H1 (cell line): Measurements from ENCODE around the gene ADIPOR2. TPM values are rescaled to one million over a fixed set of nuclear protein-coding genes. Genes with fewer than 3 reads are reported as not detected.

Experiments
- CTCF ChIA-PET: fragments of 300-600 bp; sonication (Branson Sonifier 250); formaldehyde crosslinking; loops from one replicate; lab custom pipeline; 2021; ENCODE audit not compliant: partially characterized antibody; lab: Charles Lee
- POLR2A ChIA-PET: fragments of 300-600 bp; sonication (Branson Sonifier 250); formaldehyde crosslinking; loops from one replicate; lab custom pipeline; 2021; ENCODE audit warnings: inconsistent platforms; ENCODE audit not compliant: partially characterized antibody; lab: Charles Lee
- DNase-seq, 2 experiments: peaks; one replicate each; pipeline versions ENCODE4 v3.0.0 to v3.0.0-alpha.2; 2010 to 2022; ENCODE audit warnings: low spot score in 2 of 2, low read depth in 1 of 2, mixed read lengths in 1 of 2
- FAIRE-seq: peaks from 2 replicates; lab custom pipeline; 2011; peaks lifted over from hg19 to GRCh38; lab: Jason Lieb, UNC
- H2AFZ ChIP-seq: 2 replicates; pipeline ENCODE4 v1.8.1; 2012; ENCODE audit warnings: low read length, inconsistent platforms
- H2AK5ac ChIP-seq: 2 replicates; pipeline ENCODE4 v1.6.1; 2013; ENCODE audit warnings: low read depth, low read length
- H2BK120ac ChIP-seq: replicated peaks from 2 replicates; pipeline ENCODE3; 2013; ENCODE audit warnings: low read depth, low read length, inconsistent platforms
- H2BK12ac ChIP-seq: 2 replicates; pipeline ENCODE4 v1.6.1; 2013; ENCODE audit warnings: low read depth, low read length
- H2BK15ac ChIP-seq: 2 replicates; pipeline ENCODE4 v1.6.1; 2013; ENCODE audit warnings: low read length
- H2BK20ac ChIP-seq: 2 replicates; pipeline ENCODE4 v1.6.1; 2013; ENCODE audit warnings: low read length
- H2BK5ac ChIP-seq: 2 replicates; pipeline ENCODE4 v1.6.1; 2013; ENCODE audit warnings: low read depth, low read length
- H3K14ac ChIP-seq: 2 replicates; pipeline ENCODE4 v1.6.1; 2013; ENCODE audit warnings: inconsistent platforms; ENCODE audit not compliant: insufficient read length
- H3K18ac ChIP-seq: 2 replicates; pipeline ENCODE4 v1.6.1; 2013; ENCODE audit warnings: low read length; ENCODE audit errors: extremely low read depth
- H3K23ac ChIP-seq: 2 replicates; pipeline ENCODE4 v1.6.1; 2013; ENCODE audit warnings: inconsistent platforms; ENCODE audit not compliant: insufficient read length
- H3K23me2 ChIP-seq: 2 replicates; pipeline ENCODE4 v1.6.1; 2013; ENCODE audit warnings: low read depth, low read length
- H3K27ac ChIP-seq: 2 replicates; pipeline ENCODE4 v1.6.1; 2011; ENCODE audit warnings: low read depth, low read length, inconsistent platforms
- H3K27me3 ChIP-seq, 4 experiments: replicated peaks in 1 of 4; 1 replicate in 1 of 4; 2 replicates in 3 of 4; pipeline versions ENCODE4 v1.6.1 to v1.8.1; 2011 to 2013; ENCODE audit warnings: low read length in 3 of 4, mild to moderate bottlenecking in 3 of 4, inconsistent platforms in 2 of 4, mixed read lengths in 2 of 4, moderate library complexity in 1 of 4; ENCODE audit not compliant: control insufficient read depth in 3 of 4, insufficient read depth in 3 of 4; ENCODE audit errors: extremely low read depth in 1 of 4
- H3K36me3 ChIP-seq, 4 experiments: 2 replicates each; pipeline versions ENCODE4 v1.6.1 to v1.8.1; 2011 to 2013; ENCODE audit warnings: mild to moderate bottlenecking in 4 of 4, low read length in 3 of 4, moderate library complexity in 2 of 4, control low read depth in 1 of 4, inconsistent platforms in 1 of 4; ENCODE audit not compliant: insufficient read depth in 4 of 4, control insufficient read depth in 2 of 4
- H3K4ac ChIP-seq: replicated peaks from 2 replicates; pipeline ENCODE3; 2013; ENCODE audit warnings: low read length, low read depth, mixed read lengths, inconsistent platforms; ENCODE audit not compliant: insufficient read length
- H3K4me1 ChIP-seq, 4 experiments: replicated peaks in 1 of 4; 1 replicate in 1 of 4; 2 replicates in 3 of 4; pipeline versions ENCODE4 v1.6.1 to v1.8.1; 2011 to 2013; ENCODE audit warnings: low read length in 3 of 4, inconsistent platforms in 2 of 4, mixed read lengths in 1 of 4; ENCODE audit not compliant: insufficient read depth in 4 of 4, control insufficient read depth in 3 of 4
- H3K4me2 ChIP-seq, 2 experiments: 2 replicates each; pipeline versions ENCODE4 v1.6.1 to v1.8.1; 2011 to 2013; ENCODE audit warnings: low read depth in 2 of 2, low read length in 2 of 2, control low read depth in 1 of 2, inconsistent platforms in 1 of 2, mild to moderate bottlenecking in 1 of 2; ENCODE audit not compliant: insufficient read depth in 1 of 2
- H3K4me3 ChIP-seq, 4 experiments: fragments of 200-600, 300-600 bp in 1 of 4; sonication (generic), shearing (Covaris generic), sonication (Bioruptor Twin) in 1 of 4; 2 replicates each; pipeline versions ENCODE4 v1.5.1 to v1.8.1; 2011 to 2016; ENCODE audit warnings: low read length in 4 of 4, low read depth in 3 of 4, control low read depth in 2 of 4, inconsistent platforms in 2 of 4, mild to moderate bottlenecking in 2 of 4, mixed read lengths in 1 of 4, moderate library complexity in 1 of 4; ENCODE audit not compliant: insufficient read depth in 2 of 4; ENCODE audit errors: extremely low read depth in 1 of 4
- H3K56ac ChIP-seq: replicated peaks from 2 replicates; pipeline ENCODE3; 2013; ENCODE audit warnings: low read depth, mild to moderate bottlenecking, mixed read lengths, low read length, inconsistent platforms; ENCODE audit not compliant: insufficient read length
- H3K79me1 ChIP-seq: 2 replicates; pipeline ENCODE4 v1.6.1; 2013; ENCODE audit warnings: low read depth, low read length, control low read depth
- H3K79me2 ChIP-seq, 2 experiments: 2 replicates each; pipeline versions ENCODE4 v1.6.1 to v1.8.1; 2012 to 2013; ENCODE audit warnings: low read length in 2 of 2, mild to moderate bottlenecking in 2 of 2, inconsistent platforms in 1 of 2; ENCODE audit not compliant: insufficient read depth in 2 of 2, control insufficient read depth in 1 of 2
- H3K9ac ChIP-seq, 4 experiments: replicated peaks in 1 of 4; 1 replicate in 1 of 4; 2 replicates in 3 of 4; pipeline versions ENCODE4 v1.6.1 to v1.8.1; 2011 to 2013; ENCODE audit warnings: low read depth in 3 of 4, low read length in 3 of 4, control low read depth in 2 of 4, mild to moderate bottlenecking in 2 of 4, moderate library complexity in 2 of 4, inconsistent platforms in 1 of 4; ENCODE audit errors: extremely low read depth in 1 of 4
- H3K9me3 ChIP-seq, 2 experiments: 2 replicates each; pipeline versions ENCODE4 v1.6.1 to v1.8.1; 2012 to 2013; ENCODE audit warnings: mild to moderate bottlenecking in 2 of 2, moderate library complexity in 2 of 2, control low read depth in 1 of 2, inconsistent platforms in 1 of 2, low read depth in 1 of 2, low read length in 1 of 2, mixed read lengths in 1 of 2; ENCODE audit not compliant: insufficient read depth in 2 of 2
- H4K20me1 ChIP-seq, 2 experiments: replicated peaks in 1 of 2; 2 replicates each; pipeline versions ENCODE3 to v1.8.1; 2011 to 2013; ENCODE audit warnings: inconsistent platforms in 2 of 2, low read length in 2 of 2, mild to moderate bottlenecking in 1 of 2; ENCODE audit not compliant: insufficient read depth in 2 of 2, control insufficient read depth in 1 of 2
- H4K5ac ChIP-seq: 2 replicates; pipeline ENCODE4 v1.6.1; 2013; ENCODE audit warnings: low read length, low read depth, mixed read lengths, inconsistent platforms; ENCODE audit not compliant: insufficient read length
- H4K8ac ChIP-seq: 2 replicates; pipeline ENCODE4 v1.8.0; 2013; ENCODE audit warnings: mild to moderate bottlenecking, moderate library complexity, low read length, inconsistent platforms; ENCODE audit not compliant: insufficient read depth; ENCODE audit errors: extremely low read depth
- H4K91ac ChIP-seq: replicated peaks from 2 replicates; pipeline ENCODE3; 2013; ENCODE audit warnings: low read length, mixed read lengths, inconsistent platforms; ENCODE audit not compliant: insufficient read length
- CBX8 ChIP-seq: fragments of 300-800, 300-1000 bp; sonication (generic); IDR thresholded peaks from 2 replicates; pipeline ENCODE4 v1.7.1; 2016; ENCODE audit warnings: low read depth, low read length, borderline replicate concordance
- CTBP2 ChIP-seq: IDR thresholded peaks from 2 replicates; pipeline ENCODE4 v1.7.0; 2011; ENCODE audit warnings: borderline replicate concordance, mild to moderate bottlenecking, moderate library complexity, mixed read lengths, low read length; ENCODE audit not compliant: insufficient read depth, insufficient read length
- FOSL1 ChIP-seq: IDR thresholded peaks from 2 replicates; pipeline ENCODE4 v1.6.1; 2011; ENCODE audit warnings: mild to moderate bottlenecking, low read depth, low read length, moderate library complexity; ENCODE audit not compliant: insufficient read depth
- GTF2F1 ChIP-seq: IDR thresholded peaks from 2 replicates; pipeline ENCODE4 v1.6.1; 2012; ENCODE audit warnings: low read depth, low read length, improper control_type of control experiment, borderline replicate concordance
- RFX5 ChIP-seq: IDR thresholded peaks from 2 replicates; pipeline ENCODE4 v1.6.1; 2011; ENCODE audit warnings: low read depth, low read length, improper control_type of control experiment, borderline replicate concordance
- SP2 ChIP-seq: IDR thresholded peaks from 2 replicates; pipeline ENCODE4 v1.6.1; 2012; ENCODE audit warnings: mild to moderate bottlenecking, low read length, inconsistent platforms
- WGBS, 2 experiments: shearing (Covaris generic) in 1 of 2; methylation state at CpG; one replicate each; pipeline versions ENCODE4 v1.1.6 to v1.1.7; 2013 to 2015; ENCODE audit warnings: low lambda C conversion rate in 2 of 2, mixed read lengths in 2 of 2, inconsistent platforms in 1 of 2, low coverage in 1 of 2, missing lambda C conversion rate in 1 of 2; ENCODE audit not compliant: insufficient replicate concordance in 2 of 2, insufficient coverage in 1 of 2, insufficient read length in 1 of 2; ENCODE audit errors: extremely low coverage in 1 of 2, missing lambda C conversion rate in 1 of 2; 5-methylcytosine and 5-hydroxymethylcytosine counted together
- polyA plus RNA-seq, 7 experiments: library from polyadenylated mRNA; depleted of rRNA in 3 of 7; stranded (reverse) in 5 of 7; unstranded in 2 of 7; fragments of >200 nt in 5 of 7; fragments of 200-250 nt in 2 of 7; gene quantifications; 1 replicate in 5 of 7; 2 replicates in 1 of 7; 4 replicates in 1 of 7; pipeline versions ENCODE4 v1.2.1 to v1.2.3, GENCODE V29; 2011 to 2013; ENCODE audit warnings: missing spikeins in 2 of 7, mixed read lengths in 2 of 7
- total RNA-seq: library from RNA; stranded (reverse); fragmentation: NEBNext Ultra II Directional; extraction: Animal tissue kit (Norgen Biotek cat#: 25700); gene quantifications from 2 replicates; pipeline ENCODE4 v1.2.1, GENCODE V29; 2021

Gene ADIPOR2
- total and polyA plus RNA-seq, 2 of the 8 experiments (the other 6 are each of a cell fraction or from before 2014, with no cell fraction given), result 17.5 to 50.8 TPM

DNA sequence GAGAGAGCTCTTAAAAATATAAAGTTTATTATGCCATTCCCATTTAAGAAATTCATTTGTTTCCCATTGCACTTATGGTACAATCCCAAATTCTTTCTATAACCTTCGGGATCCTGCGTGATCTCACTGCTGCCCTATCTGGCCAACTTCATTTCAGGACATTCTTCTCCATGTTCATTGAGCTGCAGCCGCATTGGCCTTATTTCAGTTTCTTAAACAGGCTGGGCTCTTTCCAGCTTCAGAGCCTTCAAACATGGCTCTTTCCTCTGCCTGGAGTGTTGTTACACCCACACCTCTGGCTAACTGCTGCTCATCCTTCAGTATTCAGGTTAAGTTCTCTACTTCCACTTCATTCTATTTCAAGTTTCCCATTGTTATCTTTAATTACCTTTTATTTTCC is 71.0 kb downstream of the ADIPOR2 start:
- Histone ChIP-seq H2BK15ac (no peak overlapping the region), H3K9me3 (no peaks in the 10 kb centered on the region), H3K27me3 (no peaks in the 10 kb centered on the region), H3K27ac (no peak overlapping the region), H2AFZ (no peak overlapping the region), H2BK120ac (no peak overlapping the region), H3K4me2 (no peak overlapping the region), H4K5ac (no peak overlapping the region), H3K9ac (no peak overlapping the region), H2AK5ac (no peak overlapping the region), H3K56ac (no peak overlapping the region), H3K14ac (no peak overlapping the region), H3K79me2 (peaks cover 0 to 43% of the 10 kb centered on the region in 2 experiments; a peak in 2 of 4 replicates), H3K36me3 (peaks cover 0 to 3% (median 0%) of the 10 kb centered on the region in 4 experiments; a peak in 1 of 8 replicates), H4K91ac (no peak overlapping the region), H3K23me2 (no peaks in the 10 kb centered on the region), H2BK5ac (no peak overlapping the region), H3K23ac (no peak overlapping the region), H2BK12ac (no peak overlapping the region), H3K4me1 (peaks cover 0 to 3% (median 1%) of the 10 kb centered on the region in 4 experiments; a peak in 2 of 7 replicates), H2BK20ac (no peak overlapping the region), H3K4me3 (no peak overlapping the region), H3K79me1 (no peaks in the 10 kb centered on the region), H3K18ac (no peak overlapping the region), H3K4ac (no peak overlapping the region), H4K20me1 (peaks cover 0 to 2% of the 10 kb centered on the region in 2 experiments), H4K8ac (no peak overlapping the region)
- DNase-seq (no peak), FAIRE-seq (no peak)
- CTCF ChIA-PET, result interaction anchor here (0.6 to 1.2 kb wide), 5 partner anchors 8 to 113 kb away, joined by 3 to 4 read pairs (median 3); no protein-coding TSS in a partner anchor
- WGBS, 2 experiments, result 83% methylated on average over 3 of the region's 3 CpGs; no CpG with 5 or more reads in 1 of the 2 experiments
- TF ChIP-seq RFX5, result no peak
- no peak for TF ChIP-seq GTF2F1
- no peak for TF ChIP-seq SP2
- TF ChIP-seq CBX8, result no peak
- TF ChIP-seq FOSL1, result no peak
- no peak for TF ChIP-seq CTBP2
- POLR2A ChIA-PET, result interaction anchor here (1.2 kb wide), 1 partner anchor 21 kb away, joined by 3 read pairs; no protein-coding TSS in a partner anchor
